Dedifferentiated amniotic fluid mesenchymal stem cell (primary cell): Measurements from ENCODE around the gene SIRT5.

ENCODE experiments used
- DNase-seq: peaks from one replicate; pipeline ENCODE4 v3.0.0-alpha.2; 2016; ENCODE audit errors: extremely low spot score

SIRT5 gene

DNA sequence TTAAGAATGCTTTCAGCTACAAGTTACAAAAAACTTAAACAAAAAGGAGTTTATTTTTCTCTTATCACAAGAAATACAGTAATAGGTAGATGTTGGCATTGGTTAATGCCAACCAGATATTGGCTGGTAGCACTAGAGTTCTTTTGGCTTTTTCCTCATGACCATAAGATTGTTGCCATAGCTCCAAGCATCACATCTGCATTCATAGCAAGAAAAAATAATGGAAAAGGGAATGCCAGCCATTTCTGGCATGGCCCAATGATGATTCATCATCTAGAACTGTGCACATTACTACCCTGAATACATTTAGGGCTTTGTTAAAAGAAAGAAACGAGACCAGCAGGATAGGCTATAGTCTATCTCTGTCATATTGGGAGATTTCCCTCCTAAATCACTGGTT lies 20.8 kb upstream of the SIRT5 start:
- DNase-seq = no peak

DNA sequence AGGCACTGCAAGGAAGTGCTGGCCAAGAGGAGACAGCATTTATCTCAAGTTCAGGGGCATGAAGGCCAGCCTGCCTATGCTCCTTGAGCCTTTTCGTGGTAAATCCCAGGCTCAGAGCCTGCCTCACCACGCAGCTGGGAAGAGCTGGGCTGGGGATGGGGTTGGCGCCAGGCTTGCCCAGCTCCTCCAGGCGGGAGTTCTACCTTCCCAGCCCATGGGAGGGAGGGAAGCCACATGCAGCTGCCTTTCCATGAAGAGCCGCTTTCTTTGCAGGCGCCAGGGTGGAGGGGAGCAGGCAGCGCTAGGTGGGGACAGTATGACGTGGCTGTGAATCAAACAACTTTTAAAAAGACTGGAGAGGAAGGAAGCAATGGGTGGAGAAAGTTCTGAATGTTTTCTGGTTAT lies 19.5 kb upstream of the SIRT5 start:
- no peak for DNase-seq

DNA sequence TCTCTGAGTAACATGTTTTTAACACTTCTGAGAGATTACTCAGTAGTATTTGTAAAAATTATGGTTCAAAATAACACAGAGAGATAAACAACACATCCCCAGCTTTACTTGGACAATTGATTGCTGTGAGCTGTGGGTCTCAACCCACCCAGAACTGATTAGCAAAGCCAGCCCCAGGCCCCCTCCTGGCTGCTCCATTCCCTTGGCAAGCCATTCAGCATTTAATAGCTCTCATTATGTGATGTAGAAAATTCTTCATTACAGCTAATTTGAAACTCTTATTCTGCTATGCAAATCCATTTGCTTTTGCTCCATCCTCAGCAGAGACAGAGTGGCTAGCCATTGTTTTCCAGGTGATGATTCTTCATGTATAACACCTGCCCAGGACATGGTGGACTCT lies 16.6 kb upstream of the SIRT5 start:
- no peak for DNase-seq

DNA sequence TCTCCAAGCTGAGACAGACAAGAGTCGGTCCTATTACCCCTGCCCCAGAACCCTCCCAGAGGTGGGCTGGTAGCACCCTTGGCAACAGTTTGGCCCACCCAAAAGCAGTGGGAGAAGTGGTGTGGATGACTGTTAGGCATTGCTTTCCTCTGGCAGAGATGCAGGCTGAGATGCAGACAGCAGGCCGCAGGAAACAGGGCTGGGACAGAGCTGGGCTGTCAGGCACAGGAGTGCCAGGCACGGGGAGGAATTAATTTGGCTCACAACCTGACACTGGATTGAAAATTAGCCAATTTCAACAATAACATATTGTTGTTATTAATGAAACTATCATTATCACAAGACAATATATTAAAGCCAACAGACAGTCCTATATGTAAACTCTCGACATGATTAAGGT lies 15.7 kb upstream of the SIRT5 start:
- DNase-seq = no peak

DNA sequence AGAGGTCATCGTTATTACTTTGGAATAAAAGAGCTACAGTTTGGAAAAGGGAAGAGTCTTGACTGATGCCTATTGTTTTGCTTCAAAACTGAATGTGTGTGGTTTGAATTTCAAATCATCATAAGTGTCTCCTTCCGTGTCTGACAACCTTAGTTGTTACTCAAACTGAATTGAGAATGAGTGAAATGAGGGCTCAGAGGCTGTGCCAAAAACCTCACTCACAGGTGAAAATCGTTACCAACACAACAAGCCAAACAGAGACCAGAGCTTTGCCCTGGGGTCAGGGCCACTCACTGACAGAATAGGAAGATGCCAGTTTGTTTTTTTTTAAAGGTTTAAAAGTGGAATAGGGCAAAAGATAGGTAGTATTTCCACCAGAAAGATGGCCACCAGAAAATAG lies 15.2 kb upstream of the SIRT5 start:
- DNase-seq = no peak

DNA sequence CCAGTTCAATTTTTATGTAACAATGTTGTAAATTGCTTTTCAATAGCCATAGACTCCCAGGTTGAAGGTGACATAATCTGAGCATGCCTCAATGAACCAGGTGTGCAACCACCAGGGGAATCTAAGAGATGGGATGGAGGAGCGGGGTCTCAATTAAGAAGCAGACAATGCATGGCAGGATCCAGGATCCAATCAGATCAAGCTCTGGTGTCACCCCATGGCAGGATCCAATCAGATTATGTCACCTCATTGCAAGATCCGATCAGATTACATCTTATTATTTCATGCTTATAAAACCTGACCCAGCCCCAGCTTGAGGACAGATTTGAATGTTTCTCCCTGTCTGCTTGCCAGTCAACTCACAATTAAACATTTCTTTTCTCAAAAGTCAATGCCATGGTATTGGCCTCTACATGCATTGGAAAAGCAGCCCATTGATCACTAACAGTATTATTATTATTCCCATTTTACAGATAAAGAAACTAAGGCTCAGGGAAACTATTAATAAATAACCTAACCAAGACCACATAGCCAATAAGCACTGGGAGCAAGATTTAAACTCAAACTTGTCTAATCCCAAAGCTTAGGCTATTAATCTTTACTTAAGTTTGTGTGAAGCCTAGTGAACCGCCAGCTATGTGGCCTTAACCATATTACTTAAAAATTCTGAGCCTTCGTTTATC lies 14.3 kb upstream of the SIRT5 start:
- no peak for DNase-seq

DNA sequence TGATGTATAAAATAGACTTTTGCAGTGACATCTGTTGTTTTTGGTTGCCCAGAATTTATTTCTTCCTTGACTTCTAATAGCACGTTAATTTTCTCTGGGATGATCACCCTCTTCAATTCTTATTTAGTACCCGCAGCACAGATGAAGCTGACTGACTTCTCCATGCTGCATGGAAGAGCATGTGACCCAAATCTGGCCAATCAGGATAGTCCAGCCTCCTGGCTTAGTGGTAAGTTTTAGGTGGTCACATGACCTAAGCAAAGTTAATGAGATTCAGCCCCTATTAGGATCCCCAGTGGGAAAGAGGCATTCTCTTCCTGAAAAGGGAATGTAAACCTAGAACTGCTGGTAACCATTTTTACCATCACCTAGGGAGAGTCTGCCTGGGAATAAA lies 13.8 kb upstream of the SIRT5 start:
- no peak for DNase-seq

DNA sequence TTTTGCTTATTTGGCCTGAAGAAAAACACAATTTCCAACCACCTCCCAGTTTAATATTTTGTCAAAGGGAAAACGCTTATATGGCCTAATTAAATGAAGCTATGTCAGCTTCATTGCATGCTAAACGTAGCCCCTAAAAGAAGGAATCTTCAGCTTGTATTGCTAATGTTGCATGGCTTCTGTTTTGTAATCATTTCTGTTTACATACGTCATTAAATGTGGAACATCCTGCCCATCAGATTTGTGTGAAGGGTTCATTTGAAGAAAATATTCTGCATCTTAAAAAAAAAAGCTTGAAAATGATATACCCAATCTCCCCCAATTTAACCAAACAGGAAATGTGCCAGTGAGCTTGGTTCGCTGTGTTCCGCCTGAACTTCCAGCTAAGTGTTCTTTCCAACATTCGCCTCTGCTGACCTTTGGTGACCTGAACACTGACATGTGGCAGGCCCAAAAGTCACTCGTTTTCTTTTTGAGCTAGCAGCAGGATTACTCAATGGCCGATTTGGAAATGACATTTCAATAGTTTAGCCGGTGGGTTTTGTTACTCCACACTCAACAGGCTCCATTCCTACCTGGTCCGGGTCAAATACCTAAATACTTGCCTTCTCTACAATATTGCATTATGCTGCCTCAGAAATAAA lies 12.7 kb upstream of the SIRT5 start:
- no peak for DNase-seq

DNA sequence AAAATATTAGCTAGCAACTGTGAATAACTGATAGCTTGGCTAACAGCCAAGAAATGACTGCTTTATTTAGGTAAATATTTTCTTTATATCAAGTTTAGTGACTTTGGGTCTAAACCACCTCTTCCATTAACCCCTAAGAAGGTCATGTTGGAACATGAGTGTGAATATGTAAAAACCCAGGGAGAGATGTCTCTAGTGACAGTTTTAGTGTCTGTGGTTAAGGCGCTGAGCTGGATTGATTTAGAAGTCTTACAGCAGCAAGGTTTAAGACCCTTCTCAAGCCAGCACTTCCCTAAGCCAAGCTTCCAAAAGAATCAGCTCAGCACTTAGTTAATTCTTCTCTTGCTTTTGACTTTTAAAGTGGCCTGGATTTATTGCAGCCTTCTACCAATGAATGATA lies 11.4 kb upstream of the SIRT5 start:
- no peak for DNase-seq

DNA sequence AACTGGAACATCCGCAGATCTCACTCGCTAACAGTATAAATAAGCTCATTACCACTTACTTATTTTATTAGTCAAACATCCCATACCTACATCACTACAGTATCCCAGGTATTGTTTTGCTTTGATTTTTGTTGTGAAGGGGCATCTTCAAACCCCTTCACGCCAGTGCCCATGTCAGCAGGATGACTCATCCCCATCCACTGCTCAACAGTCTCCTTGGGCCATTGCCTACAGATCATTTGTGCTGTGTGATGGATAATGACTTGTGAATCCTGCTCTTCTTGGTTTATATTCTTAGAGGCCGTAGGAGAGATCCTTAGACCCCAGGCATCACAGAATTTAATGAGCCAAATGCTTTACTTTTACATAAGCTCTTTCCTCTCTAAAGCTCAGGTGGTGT lies 8.5 kb upstream of the SIRT5 start:
- no peak for DNase-seq

DNA sequence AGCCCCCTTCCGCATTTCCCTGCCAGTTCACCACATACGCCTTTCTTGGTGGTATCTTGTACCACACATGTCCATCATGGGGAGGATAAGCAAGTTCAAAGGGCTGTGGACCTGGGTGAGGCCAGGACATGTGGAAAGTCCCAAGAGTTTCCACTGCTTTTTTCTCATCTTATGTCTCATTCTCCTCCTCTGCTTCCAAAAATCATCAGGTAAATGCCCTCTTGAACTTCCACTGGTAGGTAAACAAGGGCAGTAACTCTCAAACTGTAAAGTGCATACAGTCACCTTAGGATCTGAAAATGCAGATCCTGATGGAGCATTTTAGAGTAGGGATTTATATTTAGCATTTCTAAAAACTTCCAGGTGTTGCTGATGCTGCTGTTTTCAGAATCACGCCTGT lies 7.9 kb upstream of the SIRT5 start:
- DNase-seq = no peak

DNA sequence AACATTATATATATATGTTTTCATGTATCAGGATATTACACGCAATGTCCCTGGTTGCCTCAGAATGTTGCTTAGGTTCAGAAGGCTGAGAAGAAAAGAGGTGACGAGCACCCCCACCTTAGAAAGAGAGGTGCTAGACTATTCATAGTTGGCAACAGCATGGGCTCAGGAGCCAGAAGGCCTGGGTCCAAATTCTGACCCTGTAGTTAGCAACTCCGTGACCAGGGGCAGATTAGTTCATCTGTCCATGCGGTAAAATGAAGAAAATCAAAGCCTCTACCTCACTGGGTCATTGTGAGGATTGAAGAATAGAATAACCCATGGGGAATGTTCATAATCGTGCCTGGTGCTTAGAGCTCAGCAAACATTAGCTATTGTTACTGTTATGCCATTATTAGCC lies 5.4 kb upstream of the SIRT5 start:
- no peak for DNase-seq

DNA sequence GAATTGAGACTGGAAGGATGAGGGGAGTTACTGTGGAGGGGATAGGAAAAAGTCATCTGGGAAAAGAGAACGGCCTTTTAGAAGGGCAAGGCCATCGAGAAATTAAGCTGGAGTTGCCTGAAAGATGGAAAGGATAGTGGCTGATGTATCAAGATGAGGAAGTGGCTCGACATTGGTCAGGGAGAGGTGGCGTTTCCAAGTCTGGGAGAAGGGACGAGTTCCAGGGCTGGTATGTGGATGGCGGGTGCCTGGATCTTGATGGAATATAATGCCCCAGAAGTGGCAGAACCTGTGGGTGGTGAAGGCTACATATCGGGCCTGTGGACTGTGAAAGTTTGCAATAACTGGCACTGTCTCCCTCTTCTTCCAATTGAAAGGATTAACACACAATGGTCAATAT lies 2.2 kb upstream of the SIRT5 start:
- DNase-seq = no peak

DNA sequence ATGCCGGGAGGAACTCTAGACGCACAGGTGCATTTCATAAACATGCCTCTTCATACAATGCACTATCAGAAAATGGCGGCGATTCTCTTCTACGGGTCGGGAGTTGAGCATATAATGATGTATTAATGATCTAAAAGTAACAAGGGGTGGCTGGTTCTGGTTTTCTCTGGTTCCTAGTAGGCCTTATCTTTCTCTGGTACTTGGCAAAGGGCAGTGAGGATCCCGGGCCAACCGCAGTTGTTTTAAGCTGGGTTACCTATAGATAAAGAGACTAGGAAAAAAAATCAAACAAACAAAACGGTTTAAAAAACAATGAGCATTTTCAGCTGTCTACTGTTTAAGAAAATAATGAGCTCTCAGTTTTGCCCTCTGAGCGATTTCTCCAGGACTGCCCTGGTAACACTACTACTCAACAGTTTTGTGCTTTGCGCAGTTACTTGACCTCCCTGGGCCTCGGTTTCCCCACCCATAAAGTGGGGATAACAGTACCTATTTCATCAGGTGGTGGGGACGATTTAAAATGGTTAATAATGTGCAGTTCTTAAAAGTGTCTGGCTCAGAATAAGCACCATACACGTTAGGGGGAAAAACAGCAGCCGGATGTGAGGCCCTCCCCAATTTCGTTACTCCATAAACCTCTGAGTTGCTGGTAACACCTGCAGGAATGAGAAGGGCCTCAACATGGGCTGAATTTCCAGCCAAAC lies 1.3 kb upstream of the SIRT5 start:
- no peak for DNase-seq

DNA sequence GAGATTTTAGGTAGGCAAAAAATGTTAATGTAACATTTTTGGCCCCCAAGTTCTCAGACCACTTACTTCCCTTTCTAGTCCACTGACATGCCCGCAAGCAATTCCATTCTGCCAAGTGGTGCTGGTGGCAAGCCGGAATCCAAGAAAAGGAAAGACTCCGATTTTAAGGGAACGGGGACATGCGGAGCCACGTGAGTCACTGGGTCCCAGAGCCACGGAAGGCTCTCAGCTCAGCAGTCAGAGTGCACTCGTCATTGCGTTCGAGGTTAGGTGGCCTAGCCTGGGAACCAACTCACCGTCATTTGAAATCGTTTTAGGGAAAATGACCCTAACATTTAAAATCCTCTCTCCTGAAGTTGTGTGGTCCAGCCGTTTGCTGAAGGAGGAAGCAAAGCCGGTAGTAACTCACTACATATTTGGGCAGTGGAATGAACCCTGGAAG lies 711 bp upstream of the SIRT5 start:
- DNase-seq = no peak

DNA sequence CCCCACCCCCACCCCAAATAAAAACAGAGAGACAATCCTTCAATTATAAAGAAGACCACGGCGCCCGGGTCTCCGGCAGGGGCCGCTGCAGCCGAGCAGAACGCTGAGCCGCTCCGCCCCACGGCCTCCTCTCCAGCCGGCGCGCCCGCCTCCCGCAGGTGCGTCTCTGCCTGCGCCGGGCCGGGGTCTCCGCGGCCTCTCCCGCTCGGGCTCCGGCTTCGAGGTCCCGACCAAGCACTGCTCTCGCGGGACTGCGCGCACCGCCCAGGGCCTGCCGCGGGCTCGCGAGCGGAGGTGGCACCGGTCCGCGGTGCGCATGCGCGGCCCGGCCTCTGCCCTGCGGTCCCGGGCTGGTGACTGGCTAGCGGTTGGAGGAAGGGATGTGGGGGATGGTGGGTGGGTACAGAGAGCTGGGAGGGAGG lies 241 bp upstream of the SIRT5 start:
- DNase-seq = peak; percentile 86

DNA sequence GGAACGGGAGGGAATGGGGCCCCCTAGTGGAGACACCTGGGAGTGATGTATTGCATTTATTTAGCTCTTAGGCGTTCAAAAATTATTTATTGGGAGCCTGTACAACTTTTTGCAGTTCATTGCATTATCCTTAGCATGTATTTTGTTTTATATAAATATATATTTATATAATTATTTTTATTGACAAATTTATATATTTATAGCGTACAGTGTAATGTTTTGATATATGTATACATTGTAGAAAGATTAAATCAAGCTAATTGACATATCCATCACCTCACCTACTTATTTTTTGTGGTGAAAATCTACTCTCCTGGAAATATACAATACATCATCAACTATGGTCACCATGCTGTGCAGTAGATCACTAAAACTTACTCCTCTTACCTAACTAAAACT lies 975 bp downstream of the SIRT5 start:
- DNase-seq = peak; percentile 70

DNA sequence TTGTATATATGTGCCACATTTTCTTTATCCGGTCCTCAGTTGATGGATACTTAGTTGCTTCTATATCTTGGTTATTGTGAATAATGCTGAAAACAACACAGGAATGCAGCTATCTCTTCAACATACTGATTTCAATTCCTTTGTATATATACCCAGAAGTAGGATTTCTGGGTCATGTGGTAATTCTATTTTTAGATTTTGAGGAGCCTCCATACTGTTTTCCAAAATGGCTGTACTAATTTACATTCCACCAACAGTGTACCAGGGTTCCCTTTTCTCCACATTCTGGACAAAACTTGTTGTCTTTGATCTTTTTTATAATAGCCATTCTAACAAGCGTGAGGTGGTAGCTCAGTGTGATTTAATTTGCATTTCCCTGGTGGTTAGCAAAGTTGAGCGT lies 1.6 kb downstream of the SIRT5 start:
- no peak for DNase-seq

DNA sequence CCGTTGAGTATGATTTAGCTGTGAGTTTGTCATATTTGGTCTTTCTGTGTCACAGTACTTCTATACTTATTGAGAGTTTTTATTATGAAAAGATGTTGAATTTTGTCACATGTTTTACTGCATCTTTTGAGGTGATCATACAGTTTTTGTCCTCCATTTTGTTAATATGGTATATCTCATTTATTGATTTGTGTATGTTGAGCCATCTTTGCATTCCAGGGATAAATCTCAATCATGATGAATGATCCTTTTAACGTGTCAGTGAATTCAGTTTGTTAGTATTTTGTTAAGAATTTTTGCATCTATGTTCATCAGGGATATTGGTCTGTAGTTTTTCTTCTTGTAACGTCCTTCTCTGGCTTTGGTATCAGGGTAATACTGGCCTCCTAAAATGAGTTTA lies 3.5 kb downstream of the SIRT5 start:
- DNase-seq = no peak

DNA sequence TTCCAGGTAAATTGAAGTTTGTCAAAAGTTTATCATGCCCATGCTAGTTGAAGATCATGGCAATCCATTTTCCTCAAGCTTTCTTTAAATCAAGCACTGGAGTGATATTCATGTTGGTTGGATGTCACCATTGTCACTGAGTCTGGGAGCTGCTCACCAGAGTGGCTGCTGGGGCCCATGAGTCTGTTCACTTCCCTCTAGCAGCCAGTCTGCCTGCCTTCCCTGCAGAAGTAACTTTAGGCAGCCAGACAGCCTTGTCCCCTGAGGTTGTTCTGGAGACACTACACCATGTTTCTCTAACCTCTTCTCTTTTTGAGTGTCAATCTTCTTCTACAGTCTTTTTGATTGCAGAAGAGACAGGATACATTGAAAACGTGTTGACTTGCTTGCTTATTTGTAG lies 5.5 kb downstream of the SIRT5 start:
- no peak for DNase-seq

DNA sequence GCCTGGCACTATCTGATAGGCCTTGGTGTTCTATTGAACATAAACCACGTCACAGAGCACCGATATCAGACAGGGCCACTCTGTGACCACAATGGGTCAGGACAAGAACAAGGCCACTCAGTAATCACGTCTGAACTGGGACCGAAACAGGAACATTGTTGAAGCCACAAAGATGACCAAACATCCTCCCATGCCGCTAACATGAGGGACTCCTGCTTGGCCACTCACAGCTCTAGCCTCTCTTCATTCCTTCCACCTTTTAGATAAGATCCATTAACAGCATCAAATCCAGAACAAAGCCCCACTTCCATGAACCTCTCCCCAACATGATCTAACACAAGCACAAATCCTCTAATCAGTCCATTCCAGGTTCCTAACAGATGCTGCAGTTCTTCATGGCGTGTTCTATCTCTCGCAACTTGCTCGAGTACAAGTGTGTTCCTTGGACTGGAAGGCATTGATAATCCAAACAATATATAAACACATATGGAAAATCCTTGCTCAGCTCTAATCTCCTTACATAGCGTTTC lies 7.4 kb downstream of the SIRT5 start:
- DNase-seq = no peak

DNA sequence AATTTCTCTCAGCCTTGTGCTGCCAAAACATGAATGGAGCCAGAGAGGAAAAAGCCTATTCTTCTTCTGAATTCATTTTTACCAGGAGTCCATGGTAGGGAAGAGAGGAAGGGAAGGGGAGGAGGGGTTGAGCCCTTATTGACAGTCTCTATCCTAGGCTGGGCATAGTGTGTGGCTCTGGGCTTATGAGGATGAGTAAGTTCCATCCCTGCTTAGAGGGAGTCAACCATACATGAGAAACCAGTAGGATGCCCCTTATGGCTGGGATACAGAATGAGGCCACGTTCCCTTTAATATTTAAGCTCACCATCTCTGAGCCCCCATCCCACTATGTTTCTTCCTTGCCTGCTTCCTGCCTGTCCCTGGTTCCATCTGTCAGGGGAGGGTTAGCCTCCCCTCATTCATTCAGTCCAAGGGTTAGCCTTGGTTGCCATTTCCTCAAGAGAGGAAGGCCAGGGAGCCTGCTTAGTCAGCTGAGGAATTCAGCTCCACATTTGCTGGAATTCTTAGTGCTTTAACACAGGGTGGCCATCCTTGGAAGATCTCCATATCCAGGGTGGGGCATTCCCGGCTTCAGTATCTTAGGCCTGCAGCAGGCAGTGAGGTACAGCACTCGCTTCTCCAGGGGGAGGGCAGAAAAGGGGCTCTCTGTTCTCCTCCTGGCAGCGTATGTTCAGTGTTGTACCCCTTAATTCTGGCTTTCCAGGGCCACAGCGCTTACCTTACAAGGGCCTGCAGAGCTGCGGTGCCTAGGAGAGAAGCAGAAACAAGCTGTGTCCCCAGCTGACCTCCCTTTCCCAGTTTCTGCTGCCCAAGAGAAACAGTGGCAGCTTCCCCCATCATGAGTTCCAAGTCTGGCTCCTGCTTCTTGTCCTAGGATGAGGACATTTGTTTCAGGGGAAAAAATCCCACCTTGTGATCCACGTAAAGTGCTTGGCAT lies 12.5 kb downstream of the SIRT5 start:
- DNase-seq = no peak
